B cell (primary cell): ENCODE data around the gene SLC25A38.

Source experiments
- CTCF ChIP-seq: fragments of 200-600 bp; IDR thresholded peaks from one replicate; pipeline ENCODE4 v1.8.0; 2022; ENCODE audit warnings: antibody characterized with exemption, mild to moderate bottlenecking
- EZH2 ChIP-seq: IDR thresholded peaks from 2 replicates; pipeline ENCODE4 v1.6.1; 2012; ENCODE audit warnings: borderline replicate concordance, low read depth, mild to moderate bottlenecking, moderate library complexity, low read length; ENCODE audit not compliant: insufficient read depth, poor library complexity, severe bottlenecking

- no peak for TF ChIP-seq EZH2
- TF ChIP-seq CTCF: no peak
Observed at GRCh38 chr3:39433642-39434041, 50.5 kb downstream of the SLC25A38 start.
